Measurements from ENCODE around the gene POLR1H. TPM values are rescaled to one million over a fixed set of nuclear protein-coding genes. Genes with fewer than 3 reads are reported as not detected.

The POLR1H gene, protein sequence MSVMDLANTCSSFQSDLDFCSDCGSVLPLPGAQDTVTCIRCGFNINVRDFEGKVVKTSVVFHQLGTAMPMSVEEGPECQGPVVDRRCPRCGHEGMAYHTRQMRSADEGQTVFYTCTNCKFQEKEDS
- 10 to 100 TPM; 12.9 to 21.0 (median 17.4) TPM for total RNA-seq

DNA sequence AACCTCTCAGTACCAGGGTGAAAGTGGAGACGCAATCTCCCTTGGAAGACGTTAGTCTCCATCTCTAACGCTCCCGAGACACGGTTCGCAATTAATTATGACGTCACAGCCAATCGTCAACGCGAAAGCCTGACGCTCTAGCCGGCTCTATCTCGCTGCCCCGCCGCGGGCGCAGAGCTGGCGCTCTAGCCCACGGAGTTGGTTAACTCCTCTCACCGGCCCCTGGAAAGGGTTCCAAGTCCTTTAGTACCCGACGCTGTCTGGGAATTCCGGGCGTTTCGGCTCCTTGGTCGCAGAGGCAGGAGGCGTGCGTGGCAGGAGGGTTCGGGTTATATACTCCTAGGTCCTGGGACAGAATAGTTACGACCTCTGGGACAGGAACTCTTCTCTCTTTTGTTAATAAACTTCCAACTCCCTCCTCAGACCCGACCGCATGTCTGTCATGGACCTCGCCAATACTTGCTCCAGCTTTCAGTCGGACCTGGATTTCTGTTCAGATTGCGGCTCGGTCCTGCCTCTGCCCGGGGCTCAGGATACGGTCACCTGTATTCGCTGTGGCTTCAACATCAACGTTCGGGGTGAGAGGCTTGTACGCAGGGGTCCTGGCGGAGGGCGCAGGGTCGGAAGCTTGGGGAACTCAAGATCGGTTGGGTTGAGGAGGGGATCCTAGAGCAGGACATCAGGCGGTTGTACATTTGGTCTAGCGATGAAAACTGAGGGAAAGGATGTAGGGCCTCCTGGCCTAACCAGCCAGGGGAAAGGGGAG is at the start of gene POLR1H:
POLR1H (plus strand) TSS at position 174 of the 766 bp plus-strand sequence; CDS start at position 434, 260 bp downstream.
- H3K36me3 ChIP-seq, result peaks cover 0 to 36% (median 17%) of the 10 kb centered on the region in 4 donors
- intact Hi-C loops (cut with DNase I), result loop anchor here (10.0 kb wide), 1 partner anchor 116 kb away; the partner anchor contains the start of gene HLA-A
- peak; percentile 66 for TF ChIP-seq POLR2A (IDR thresholded peaks at IDR 0.05; ENCODE audit: low read depth)
- peak; percentile 95 to 97 for TF ChIP-seq POLR2AphosphoS5 (IDR thresholded peaks at IDR 0.05)
- no peak for TF ChIP-seq CTCF (IDR thresholded peaks at IDR 0.05)
- peaks cover 23 to 43% (median 38%) of the 10 kb centered on the region in 4 donors for H3K4me1 ChIP-seq
- no peaks in the 10 kb centered on the region for H3K9me3 ChIP-seq
- no peaks in the 10 kb centered on the region for H3K27me3 ChIP-seq
- H3K27ac ChIP-seq (replicated peaks in 1 of 4), result peak within 1 kb of the TSS; percentile 85 to 92 (median 90)
- H3K4me3 ChIP-seq, result peak within 1 kb of the TSS; percentile 79 to 94 (median 89)
- peak; percentile 96 for DNase-seq (ENCODE audit: extremely low spot score)
- WGBS, result 0% methylated on average over 41 of the region's 48 CpGs

GRCh38 chr6:30013291-30013922 is 47.7 kb upstream of the POLR1H start:
- intact Hi-C loops (cut with DNase I), result loop anchor here (1.0 kb wide), 1 partner anchor 165 kb away; no protein-coding TSS in a partner anchor
- TF ChIP-seq POLR2AphosphoS5 (IDR thresholded peaks at IDR 0.05) (no peak), EP300 (IDR thresholded peaks at IDR 0.05) (no peak), POLR2A (IDR thresholded peaks at IDR 0.05; ENCODE audit: low read depth) (no peak), CTCF (IDR thresholded peaks at IDR 0.05) (peak; percentile 23 to 92 (median 83))
- 54% methylated on average over 13 of the region's 13 CpGs for WGBS

DNA sequence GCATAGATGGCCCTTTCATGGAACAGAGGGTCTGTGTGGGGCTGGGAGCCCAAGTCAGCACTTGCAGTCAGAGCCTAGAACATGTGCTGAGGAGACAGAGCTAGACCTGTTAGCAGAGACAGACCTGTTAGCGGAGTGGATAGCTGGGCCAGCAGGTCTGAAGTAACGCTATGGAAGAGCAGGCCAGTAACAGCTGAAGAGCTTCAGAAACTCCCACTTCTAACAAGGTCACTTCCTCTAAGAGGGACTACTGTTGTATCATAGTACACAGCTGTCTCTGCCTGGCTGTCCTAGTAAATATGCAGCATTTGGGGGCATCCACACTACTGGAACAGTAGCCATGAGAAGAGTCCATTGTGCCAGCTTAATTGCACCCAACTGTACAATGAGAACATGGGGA is 41.2 kb upstream of the POLR1H start:
- H3K9me3 ChIP-seq, result no peaks in the 10 kb centered on the region
- peak; percentile 64 for DNase-seq (ENCODE audit: extremely low spot score)
- H3K27me3 ChIP-seq, result no peaks in the 10 kb centered on the region
- intact Hi-C loops (cut with DNase I), result no loop called here
- 88% methylated on average over 2 of the region's 2 CpGs for WGBS
- no peak for TF ChIP-seq CTCF (IDR thresholded peaks at IDR 0.05)
- no peak overlapping the region for H3K27ac ChIP-seq (replicated peaks in 1 of 4)
- H3K4me1 ChIP-seq, result no peaks in the 10 kb centered on the region
- H3K4me3 ChIP-seq, result no peak overlapping the region
- peaks cover 0 to 24% (median 11%) of the 10 kb centered on the region in 4 donors for H3K36me3 ChIP-seq

More at GRCh38 chr6:30013291-30013922, 47.7 kb upstream of the POLR1H start:
- Histone ChIP-seq H3K27ac (replicated peaks in 1 of 4) (no peak overlapping the region), H3K4me3 (no peak overlapping the region), H3K4me1 (peaks cover 0 to 3% (median 0%) of the 10 kb centered on the region in 4 donors), H3K9me3 (no peaks in the 10 kb centered on the region), H3K36me3 (peaks cover 0 to 17% (median 0%) of the 10 kb centered on the region in 4 donors), H3K27me3 (peaks cover 0 to 26% (median 2%) of the 10 kb centered on the region in 4 donors)
- peak; percentile 82 for DNase-seq (ENCODE audit: extremely low spot score)

DNA sequence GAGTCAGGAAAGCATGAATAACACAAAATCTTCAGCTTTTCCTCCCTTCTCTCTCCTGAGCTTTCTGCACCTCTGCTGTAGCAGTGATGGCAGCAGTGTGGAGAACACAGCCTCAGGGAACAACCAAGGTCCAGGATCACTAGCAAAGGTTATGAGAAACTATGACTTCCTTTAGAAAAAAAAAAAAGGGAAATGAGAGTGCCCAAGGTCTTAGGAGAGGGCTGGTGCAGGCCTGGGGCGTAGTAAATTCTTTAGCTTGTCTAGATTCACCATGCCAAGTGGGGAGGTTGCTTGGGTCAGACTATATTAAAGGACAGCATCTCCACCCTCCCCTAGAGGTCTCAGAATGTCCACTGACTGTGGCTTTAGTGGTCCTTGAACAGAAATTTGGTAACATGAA is 40.4 kb upstream of the POLR1H start:
- 80% methylated on average over 1 of the region's 1 CpG for WGBS
- H3K27ac ChIP-seq (replicated peaks in 1 of 4), result no peak overlapping the region

More for the DNA sequence above, 40.4 kb upstream of the POLR1H start:
- no peaks in the 10 kb centered on the region for H3K9me3 ChIP-seq
- no peaks in the 10 kb centered on the region for H3K27me3 ChIP-seq
- no peak for TF ChIP-seq POLR2AphosphoS5 (IDR thresholded peaks at IDR 0.05)
- no peak for TF ChIP-seq POLR2A (IDR thresholded peaks at IDR 0.05; ENCODE audit: low read depth)
- TF ChIP-seq EP300 (IDR thresholded peaks at IDR 0.05), result no peak
- no peak for TF ChIP-seq CTCF (IDR thresholded peaks at IDR 0.05)
- DNase-seq (ENCODE audit: extremely low spot score), result peak; percentile 39
- H3K4me1 ChIP-seq, result no peaks in the 10 kb centered on the region
- H3K36me3 ChIP-seq, result peaks cover 0 to 24% (median 11%) of the 10 kb centered on the region in 4 donors
- intact Hi-C loops (cut with DNase I), result no loop called here
- no peak overlapping the region for H3K4me3 ChIP-seq
